GM18873 (cell line): ENCODE results near the gene DNAJC22.
A peak's percentile ranks its signal among the peaks of the same experiment; 100 is the strongest.
"Not testable (repeated sequence)": the region's sequence is repeated elsewhere in the genome, so short reads cannot be mapped to it uniquely, and the experiment has no call there.

ENCODE experiments used
- ATAC-seq: cut with Tn5 transposase; IDR thresholded peaks from one replicate; pipeline ENCODE4 v1.9.1; 2021; ENCODE audit warnings: mild to moderate bottlenecking, moderate library complexity, moderate number of reproducible peaks; ENCODE audit not compliant: unreplicated experiment, low FRiP score

Gene DNAJC22

GRCh38 chr12:49346659-49347310, at the start of gene DNAJC22:
DNAJC22 (plus strand) TSS chr12:49346888; CDS start chr12:49348873, 1,985 bp downstream.
- no peak for ATAC-seq

DNA sequence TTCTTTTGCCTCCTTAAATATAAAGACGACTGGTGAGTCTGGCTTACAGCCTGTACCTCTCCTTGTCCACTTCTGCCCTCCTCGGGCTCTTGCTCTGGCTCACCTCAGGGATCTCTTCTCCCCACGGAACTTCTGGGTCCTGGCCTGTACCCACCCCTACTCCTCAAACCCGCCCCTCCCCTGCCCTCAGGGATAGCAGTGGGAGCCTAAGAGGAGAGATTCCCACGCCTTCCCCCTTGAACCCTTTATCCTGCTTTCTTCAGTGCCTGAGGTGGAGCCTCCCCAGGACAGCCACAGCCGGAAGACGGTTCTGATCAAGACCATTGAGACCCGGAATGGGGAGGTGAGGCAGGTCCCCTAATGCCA, 49.0 kb upstream of the DNAJC22 start:
- no peak for ATAC-seq

- ATAC-seq, result no peak
Measured at GRCh38 chr12:49298160-49298559, 48.5 kb upstream of the DNAJC22 start.

GRCh38 chr12:49301760-49302159, 44.9 kb upstream of the DNAJC22 start:
- no peak for ATAC-seq

DNA sequence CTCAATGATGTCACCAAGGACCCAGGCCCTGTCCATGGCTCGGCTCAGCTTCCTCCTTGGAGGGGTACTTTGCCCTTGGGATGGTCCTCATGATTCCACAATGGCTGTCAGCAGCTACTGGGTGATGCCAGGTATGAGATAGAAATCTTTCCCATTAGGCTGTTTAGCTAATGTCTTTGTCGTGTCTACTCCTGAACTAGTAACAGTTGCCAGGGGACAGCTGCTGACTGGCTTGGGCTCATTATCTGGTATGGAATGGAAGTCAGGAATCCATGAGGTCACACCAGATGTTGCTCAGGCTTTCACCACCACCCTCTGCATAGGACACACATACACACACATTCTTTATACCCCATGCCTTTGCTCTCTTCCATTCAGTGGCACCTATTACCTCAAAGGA, 42.5 kb upstream of the DNAJC22 start:
- no peak for ATAC-seq

- no peak for ATAC-seq
Measured at GRCh38 chr12:49305762-49306510, 40.8 kb upstream of the DNAJC22 start.

DNA sequence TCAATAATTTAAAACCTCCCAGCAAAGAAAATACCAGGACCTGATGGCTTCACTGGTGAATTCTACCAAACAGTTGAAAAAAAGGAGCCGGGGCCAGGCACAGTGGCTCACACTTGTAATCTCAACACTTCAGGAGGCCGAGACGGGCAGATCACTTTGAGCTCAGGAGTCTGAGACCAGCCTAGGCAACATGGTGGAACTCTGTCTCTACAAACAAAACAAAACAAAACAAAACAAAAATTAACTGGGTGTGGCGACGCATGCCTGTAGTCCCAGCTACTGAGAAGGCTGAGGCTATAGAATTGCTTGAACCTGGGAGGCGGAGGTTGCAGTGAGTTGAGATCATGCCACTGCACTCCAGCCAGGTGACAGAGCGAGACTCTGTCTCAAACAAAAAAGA, 37.3 kb upstream of the DNAJC22 start:
- ATAC-seq, result no peak

DNA sequence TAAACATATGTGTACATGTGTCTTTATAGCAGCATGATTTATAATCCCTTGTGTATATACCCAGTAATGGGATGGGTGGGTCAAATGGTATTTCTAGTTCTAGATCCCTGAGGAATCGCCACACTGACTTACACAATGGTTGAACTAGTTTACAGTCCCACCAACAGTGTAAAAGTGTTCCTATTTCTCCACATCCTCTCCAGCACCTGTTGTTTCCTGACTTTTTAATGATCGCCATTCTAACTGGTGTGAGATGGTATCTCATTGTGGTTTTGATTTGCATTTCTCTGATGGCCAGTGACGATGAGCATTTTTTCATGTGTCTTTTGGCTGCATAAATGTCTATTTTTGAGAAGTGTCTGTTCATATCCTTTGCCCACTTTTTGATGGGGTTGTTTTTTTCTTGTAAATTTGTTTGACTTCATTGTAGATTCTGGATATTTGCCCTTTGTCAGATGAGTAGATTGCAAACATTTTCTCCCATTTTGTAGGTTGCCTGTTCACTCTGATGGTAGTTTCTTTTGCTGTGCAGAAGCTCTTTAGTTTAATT, 36.2 kb upstream of the DNAJC22 start:
- ATAC-seq, result not testable (repeated sequence)

DNA sequence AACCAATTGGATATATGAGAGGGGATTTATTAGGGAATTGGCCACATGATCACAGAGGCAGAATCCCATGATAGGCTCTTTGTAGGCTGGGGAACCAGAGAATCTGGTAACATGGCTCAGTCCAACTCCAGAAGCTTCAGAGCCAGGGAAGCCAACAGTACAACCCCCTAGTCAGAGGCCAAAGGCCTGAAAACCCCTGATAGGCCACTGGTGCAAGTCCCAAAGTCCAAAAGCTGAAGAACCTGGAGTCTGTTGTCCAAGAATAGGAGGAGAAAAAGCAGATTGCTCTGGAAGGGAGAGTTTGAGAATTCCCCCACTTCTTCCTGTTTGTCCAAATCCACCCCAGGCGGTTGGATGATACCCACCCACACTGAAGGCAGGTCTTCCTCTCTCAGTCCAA, 31.9 kb upstream of the DNAJC22 start:
- no peak for ATAC-seq

DNA sequence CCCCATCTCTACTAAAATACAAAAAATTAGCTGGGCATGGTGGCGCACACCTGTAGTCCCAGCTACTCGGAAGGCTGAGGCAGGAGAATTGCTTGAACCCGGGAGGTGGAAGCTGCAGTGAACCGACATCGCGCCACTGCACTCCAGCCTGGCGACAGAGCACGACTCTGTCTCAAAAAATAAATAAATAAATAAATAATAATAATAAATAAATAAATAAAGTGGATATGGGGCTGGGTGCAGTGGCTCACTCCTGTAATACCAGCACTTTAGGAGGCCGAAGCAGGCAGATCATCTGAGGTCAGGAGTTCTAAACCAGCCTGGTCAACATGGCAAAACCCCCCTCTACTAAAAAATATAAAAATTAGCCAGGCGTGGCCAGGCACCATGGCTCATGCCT, 29.6 kb upstream of the DNAJC22 start:
- not testable (repeated sequence) for ATAC-seq

GRCh38 chr12:49320411-49321103, 26.1 kb upstream of the DNAJC22 start:
- ATAC-seq, result not testable (repeated sequence)

GRCh38 chr12:49322367-49322707, 24.4 kb upstream of the DNAJC22 start:
- no peak for ATAC-seq

DNA sequence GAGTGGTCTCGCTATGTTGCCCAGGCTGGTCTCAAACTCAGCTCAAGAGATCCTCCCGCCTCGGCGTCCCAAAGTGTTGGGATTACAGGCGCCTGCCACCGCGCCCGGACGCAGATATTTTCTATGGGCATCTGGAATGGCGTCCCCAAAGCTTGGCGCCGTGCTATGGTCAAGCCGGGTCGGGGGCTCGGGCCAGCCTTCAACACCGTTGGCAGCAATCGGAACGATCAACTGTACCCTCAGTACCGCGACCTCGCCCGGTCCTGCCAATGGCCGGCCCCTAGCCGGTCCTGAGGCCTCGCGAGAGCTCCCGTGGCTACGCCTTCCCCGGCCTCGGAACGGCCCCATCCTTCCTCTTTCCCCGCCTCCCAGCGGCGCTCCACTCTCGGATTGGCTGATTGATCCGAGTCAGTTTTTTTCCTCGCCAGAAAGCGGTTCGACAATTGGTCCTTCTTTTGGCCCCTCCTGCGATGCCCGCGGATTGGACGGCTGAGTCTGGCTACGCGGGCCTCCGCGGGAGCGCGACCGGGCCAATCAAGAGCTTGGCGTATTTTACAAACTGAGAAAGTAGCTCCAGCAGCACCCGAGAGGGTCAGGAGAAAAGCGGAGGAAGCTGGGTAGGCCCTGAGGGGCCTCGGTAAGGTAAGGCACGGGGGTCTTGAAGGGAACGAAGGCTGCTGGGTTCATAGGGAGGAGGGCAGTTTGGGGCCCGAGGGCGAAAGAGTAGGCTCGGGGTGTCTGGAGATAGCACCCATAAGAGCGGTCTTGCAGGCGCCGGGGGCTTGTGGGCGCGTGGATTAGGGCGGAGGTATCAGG, 23.8 kb upstream of the DNAJC22 start, which contains the start of gene TROAP:
Gene TROAP (plus strand): TSS at position 548 of the 816 bp plus-strand sequence. CDS start 354 bp downstream, outside the sequence.
- peak; percentile 96 for ATAC-seq

- no peak for ATAC-seq
Measured at GRCh38 chr12:49323524-49324097, 23.1 kb upstream of the DNAJC22 start.

GRCh38 chr12:49325606-49326005, 21.1 kb upstream of the DNAJC22 start:
- ATAC-seq, result no peak

DNA sequence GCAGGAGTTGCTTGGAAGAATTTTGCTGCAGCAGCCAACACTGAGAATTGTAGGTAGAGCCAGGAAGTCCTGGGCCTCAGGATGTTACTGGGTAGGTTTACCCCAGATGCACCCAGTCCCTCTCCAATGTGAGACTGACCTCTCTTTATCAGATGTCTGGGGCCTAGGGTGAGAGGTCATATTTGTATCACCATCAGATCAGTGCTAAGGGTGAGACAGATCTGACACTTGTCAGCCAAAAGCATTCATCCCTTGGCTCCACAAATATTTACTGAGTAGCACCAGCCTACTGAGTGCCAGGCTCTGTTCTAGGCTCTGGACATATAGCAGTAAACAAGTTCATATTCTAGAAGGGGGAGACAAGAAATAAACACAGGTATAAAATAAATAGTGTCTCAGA, 19.3 kb upstream of the DNAJC22 start:
- no peak for ATAC-seq

- ATAC-seq, result no peak
Measured at GRCh38 chr12:49327887-49328286, 18.8 kb upstream of the DNAJC22 start.

GRCh38 chr12:49328816-49329215, 17.9 kb upstream of the DNAJC22 start:
- ATAC-seq, result no peak

DNA sequence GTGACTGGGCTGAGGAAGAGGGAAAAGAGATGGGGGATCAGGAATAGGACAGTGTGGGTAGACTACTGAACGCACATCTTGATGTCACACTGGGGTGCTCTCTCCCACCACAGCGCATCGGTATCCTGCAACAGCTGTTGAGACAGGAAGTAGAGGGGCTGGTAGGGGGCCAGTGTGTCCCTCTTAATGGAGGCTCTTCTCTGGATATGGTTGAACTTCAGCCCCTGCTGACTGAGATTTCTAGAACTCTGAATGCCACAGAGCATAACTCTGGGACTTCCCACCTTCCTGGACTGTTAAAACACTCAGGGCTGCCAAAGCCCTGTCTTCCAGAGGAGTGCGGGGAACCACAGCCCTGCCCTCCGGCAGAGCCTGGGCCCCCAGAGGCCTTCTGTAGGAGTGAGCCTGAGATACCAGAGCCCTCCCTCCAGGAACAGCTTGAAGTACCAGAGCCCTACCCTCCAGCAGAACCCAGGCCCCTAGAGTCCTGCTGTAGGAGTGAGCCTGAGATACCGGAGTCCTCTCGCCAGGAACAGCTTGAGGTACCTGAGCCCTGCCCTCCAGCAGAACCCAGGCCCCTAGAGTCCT, 16.6 kb upstream of the DNAJC22 start:
- no peak for ATAC-seq
